GM12892 (cell line): ENCODE data around the gene ACE2.

Experiments used
- POLR2A ChIP-seq: IDR thresholded peaks from 2 replicates; pipeline ENCODE4 v1.6.1; 2011; ENCODE audit warnings: low read depth, low read length, control low read depth
- TAF1 ChIP-seq: IDR thresholded peaks from 2 replicates; pipeline ENCODE4 v1.6.1; 2011; ENCODE audit warnings: low read depth, mild to moderate bottlenecking, control low read depth, low read length, borderline replicate concordance

DNA sequence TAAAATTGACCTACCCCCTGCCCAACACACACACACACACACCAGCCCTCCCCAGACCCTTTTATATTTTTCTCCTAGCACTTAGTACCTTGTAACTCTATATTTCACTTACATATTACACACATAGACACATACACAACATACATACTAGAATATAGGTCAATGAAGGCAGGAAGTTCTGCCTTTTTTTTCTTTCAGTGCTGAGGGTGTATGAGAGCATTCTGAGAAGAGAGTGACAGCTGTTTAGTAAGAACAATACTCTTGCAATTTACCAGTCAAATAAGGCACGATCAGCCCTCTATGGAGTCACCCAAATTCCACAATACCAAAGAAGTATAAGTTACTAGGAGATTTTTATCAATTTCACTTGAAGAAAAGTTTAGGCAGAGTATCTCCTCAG, 33.5 kb downstream of the ACE2 start:
- TF ChIP-seq TAF1 (no peak), POLR2A (no peak)
